Right lung (tissue), 10 donors: ENCODE results near the gene SF3B1. TPM values are rescaled to one million over a fixed set of nuclear protein-coding genes. Genes with fewer than 3 reads are reported as not detected.
"Not testable (repeated sequence)": the region's sequence is repeated elsewhere in the genome, so short reads cannot be mapped to it uniquely, and the experiment has no call there.

ENCODE experiments used
- DNase-seq, 2 donors: peaks; one replicate each; pipeline ENCODE4 v3.0.0-alpha.2; 2013
- long read RNA-seq, 8 donors: transcript quantifications; one replicate each; lab custom pipeline, GENCODE V29; 2026
- polyA plus RNA-seq, 5 donors: library from polyadenylated mRNA; unstranded; fragments of 120-200 nt; gene quantifications; one replicate each; pipeline versions ENCODE4 v1.2.1 to v1.2.3, GENCODE V29; 2013; ENCODE audit warnings: inconsistent platforms in 1 of 5, low replicate concordance in 1 of 5; ENCODE audit not compliant: insufficient read length in 5 of 5, insufficient read depth in 1 of 5

The SF3B1 gene, protein sequence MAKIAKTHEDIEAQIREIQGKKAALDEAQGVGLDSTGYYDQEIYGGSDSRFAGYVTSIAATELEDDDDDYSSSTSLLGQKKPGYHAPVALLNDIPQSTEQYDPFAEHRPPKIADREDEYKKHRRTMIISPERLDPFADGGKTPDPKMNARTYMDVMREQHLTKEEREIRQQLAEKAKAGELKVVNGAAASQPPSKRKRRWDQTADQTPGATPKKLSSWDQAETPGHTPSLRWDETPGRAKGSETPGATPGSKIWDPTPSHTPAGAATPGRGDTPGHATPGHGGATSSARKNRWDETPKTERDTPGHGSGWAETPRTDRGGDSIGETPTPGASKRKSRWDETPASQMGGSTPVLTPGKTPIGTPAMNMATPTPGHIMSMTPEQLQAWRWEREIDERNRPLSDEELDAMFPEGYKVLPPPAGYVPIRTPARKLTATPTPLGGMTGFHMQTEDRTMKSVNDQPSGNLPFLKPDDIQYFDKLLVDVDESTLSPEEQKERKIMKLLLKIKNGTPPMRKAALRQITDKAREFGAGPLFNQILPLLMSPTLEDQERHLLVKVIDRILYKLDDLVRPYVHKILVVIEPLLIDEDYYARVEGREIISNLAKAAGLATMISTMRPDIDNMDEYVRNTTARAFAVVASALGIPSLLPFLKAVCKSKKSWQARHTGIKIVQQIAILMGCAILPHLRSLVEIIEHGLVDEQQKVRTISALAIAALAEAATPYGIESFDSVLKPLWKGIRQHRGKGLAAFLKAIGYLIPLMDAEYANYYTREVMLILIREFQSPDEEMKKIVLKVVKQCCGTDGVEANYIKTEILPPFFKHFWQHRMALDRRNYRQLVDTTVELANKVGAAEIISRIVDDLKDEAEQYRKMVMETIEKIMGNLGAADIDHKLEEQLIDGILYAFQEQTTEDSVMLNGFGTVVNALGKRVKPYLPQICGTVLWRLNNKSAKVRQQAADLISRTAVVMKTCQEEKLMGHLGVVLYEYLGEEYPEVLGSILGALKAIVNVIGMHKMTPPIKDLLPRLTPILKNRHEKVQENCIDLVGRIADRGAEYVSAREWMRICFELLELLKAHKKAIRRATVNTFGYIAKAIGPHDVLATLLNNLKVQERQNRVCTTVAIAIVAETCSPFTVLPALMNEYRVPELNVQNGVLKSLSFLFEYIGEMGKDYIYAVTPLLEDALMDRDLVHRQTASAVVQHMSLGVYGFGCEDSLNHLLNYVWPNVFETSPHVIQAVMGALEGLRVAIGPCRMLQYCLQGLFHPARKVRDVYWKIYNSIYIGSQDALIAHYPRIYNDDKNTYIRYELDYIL
- 100 to 1,000 TPM; 383 to 680 (median 633) TPM for polyA plus RNA-seq
- long read RNA-seq, donor 1, full-length matches to known transcripts = 53 of 202 reads
- long read RNA-seq, donor 1, partial matches to known transcripts = 142 of 202 reads
- long read RNA-seq, donor 1, other reads (novel, unspliced or antisense) = 7 of 202 reads
- long read RNA-seq, donor 2, full-length matches to known transcripts = 32 of 91 reads
- long read RNA-seq, donor 2, partial matches to known transcripts = 52 of 91 reads
- long read RNA-seq, donor 2, other reads (novel, unspliced or antisense) = 7 of 91 reads
- long read RNA-seq, donor 3, full-length matches to known transcripts = 48 of 78 reads
- long read RNA-seq, donor 3, partial matches to known transcripts = 21 of 78 reads
- long read RNA-seq, donor 3, other reads (novel, unspliced or antisense) = 9 of 78 reads
- long read RNA-seq, donor 4, full-length matches to known transcripts = 31 of 114 reads
- long read RNA-seq, donor 4, partial matches to known transcripts = 83 of 114 reads
- long read RNA-seq, donor 4, other reads (novel, unspliced or antisense) = 0 of 114 reads
- long read RNA-seq, donor 5, full-length matches to known transcripts = 72 of 199 reads
- long read RNA-seq, donor 5, partial matches to known transcripts = 127 of 199 reads
- long read RNA-seq, donor 5, other reads (novel, unspliced or antisense) = 0 of 199 reads
- long read RNA-seq, donor 6, full-length matches to known transcripts = 53 of 152 reads
- long read RNA-seq, donor 6, partial matches to known transcripts = 93 of 152 reads
- long read RNA-seq, donor 6, other reads (novel, unspliced or antisense) = 6 of 152 reads
- long read RNA-seq, donor 7, full-length matches to known transcripts = 47 of 103 reads
- long read RNA-seq, donor 7, partial matches to known transcripts = 56 of 103 reads
- long read RNA-seq, donor 7, other reads (novel, unspliced or antisense) = 0 of 103 reads
- long read RNA-seq, donor 8, full-length matches to known transcripts = 12 of 28 reads
- long read RNA-seq, donor 8, partial matches to known transcripts = 16 of 28 reads
- long read RNA-seq, donor 8, other reads (novel, unspliced or antisense) = 0 of 28 reads

DNA sequence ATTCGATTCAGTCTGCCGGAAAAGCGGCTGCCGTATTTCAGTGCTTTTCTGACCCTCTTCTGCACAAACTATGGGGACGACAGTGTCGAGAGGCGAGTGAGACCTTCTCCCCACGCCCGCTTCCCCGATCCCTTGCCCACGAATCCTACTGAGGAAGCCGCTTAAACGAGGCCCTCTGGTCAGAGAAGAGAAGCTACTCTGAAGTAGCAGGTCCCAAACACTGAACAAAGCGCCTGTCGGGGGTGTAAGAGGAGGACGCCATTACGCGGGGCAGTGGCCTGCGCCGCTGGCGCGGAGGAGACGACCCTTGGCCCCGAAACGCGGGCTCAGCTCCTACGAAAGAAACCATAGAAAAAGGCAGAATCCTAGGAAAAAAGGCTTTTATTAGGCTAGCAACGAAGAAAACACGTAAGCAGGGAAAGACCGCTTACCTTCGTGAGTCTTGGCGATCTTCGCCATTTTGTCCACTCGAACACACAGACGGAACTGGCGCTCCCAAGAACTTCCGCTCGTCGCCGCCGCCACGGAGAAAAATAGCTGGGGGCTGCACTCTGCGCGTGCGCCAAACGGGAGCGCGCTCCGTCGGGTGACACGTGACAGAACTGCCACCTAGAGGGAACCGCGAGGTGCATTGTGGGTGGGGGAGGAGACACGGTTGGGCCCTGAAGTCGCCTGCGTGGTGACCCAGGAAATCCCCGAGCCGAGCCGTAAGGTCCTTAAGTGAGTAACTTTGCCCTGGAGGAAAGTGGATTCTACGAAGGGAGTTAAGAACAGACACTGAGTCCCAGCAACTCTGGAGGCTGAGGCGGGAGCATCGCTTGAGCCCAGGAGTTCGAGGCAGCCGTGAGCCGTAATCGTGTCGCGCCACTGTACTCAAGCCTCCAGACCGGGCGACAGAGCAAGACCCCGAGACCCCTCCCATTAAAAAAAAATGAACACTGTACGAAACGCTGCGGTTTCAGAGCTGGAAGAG lies at the start of gene SF3B1:
SF3B1 (minus strand) TSS at position 488 of the 973 bp plus-strand sequence; CDS start at position 459, 29 bp downstream.
- DNase-seq = peak; percentile 99

DNA sequence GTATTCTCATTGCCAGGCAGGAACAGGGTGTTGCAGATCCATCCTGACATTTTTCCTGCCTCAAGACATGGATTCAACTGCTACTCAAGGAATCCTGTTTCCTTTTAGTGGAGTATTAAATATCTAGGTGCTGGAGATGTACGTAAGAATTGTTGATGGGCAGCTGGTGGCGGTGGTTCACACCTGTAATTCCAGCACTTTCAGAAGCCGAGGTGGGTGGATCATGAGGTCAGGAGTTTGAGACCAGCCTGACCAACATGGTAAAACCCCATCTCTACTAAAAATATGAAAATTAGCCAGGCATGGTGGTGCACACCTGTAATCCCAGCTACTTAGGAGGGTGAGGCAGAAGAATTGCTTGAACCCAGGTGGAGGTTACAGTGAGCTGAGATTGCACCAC lies 49.4 kb upstream of the SF3B1 start:
- not testable (repeated sequence) for DNase-seq

- no peak for DNase-seq
These were observed 45.6 kb upstream of the SF3B1 start for GRCh38 chr2:197480165-197481036.

GRCh38 chr2:197477797-197478196 lies 43.0 kb upstream of the SF3B1 start:
- no peak for DNase-seq

DNA sequence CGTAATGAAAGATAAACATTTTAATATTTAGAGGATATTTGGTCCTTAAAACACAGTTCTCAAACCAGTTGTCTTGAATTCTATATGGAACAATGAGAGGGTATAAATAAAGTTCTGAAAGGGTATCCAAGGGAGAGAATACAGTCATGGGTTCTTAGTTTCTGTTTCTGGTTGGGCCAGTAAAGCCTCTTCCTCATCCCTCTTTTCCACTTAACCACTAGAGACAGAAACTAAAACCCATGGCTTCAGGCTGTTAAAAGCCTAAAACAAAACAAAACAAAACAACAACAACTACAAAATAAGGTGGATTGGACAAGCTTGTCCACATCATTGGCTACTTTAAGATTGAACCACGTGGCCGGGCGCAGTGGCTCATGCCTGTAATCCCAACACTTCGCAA lies 37.3 kb upstream of the SF3B1 start:
- no peak for DNase-seq

DNA sequence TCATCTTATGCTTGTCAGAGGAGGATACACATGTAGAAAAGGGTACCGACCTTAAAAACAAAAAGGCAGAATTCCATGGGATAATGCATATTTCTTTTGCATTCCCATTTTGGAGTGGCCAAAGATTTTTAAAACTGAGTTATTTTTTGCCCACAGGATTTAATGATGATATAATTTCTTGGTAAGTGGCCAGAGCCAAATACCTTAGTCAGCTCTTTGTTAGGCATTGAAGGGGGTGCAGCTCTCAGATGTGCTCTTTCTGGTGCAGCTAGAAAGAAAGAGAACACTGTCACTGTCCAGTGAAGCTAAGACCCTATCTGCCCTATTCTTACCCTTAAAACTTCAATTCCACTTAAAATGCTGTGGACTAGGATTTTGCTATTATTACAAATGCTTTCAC lies 29.3 kb upstream of the SF3B1 start:
- DNase-seq = peak in 1 of 2 donors; percentile 21

DNA sequence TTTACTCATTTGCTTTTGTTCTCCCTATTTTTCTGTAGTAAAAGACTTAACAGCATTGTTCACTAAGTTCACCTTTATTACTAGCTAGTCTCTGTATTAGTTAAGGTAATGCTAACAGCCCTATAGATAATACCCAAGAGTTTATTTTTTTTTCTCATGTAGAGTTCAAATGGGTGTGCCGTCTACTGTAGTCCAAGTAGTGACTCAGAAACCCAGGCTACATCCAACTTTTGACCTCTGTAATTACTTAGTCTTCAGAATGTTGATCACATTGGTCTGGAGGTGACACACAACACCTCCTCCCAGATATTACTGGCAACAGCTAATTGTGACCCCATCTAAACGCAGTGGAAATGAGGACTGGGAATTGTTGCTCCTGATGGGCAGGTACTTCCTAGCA lies 26.2 kb upstream of the SF3B1 start:
- DNase-seq = no peak

DNA sequence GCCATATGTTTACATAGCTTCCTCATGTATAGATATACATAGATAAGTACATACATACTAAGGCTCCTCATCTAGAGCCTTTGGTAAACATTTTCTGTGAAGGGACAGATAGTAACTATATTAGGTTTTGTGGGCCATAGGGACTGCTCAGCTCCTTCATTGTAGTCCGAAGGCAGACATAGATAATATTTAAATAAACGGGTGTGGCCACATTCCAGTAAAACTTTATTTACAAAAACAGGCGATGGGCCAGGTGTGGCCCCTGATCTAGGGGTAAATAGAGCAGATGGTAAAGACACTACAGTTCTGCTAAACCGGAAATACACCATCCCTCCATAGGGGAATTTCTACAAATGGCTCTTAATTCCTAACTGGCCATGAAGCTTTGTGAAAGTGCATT lies 25.8 kb upstream of the SF3B1 start:
- no peak for DNase-seq

DNA sequence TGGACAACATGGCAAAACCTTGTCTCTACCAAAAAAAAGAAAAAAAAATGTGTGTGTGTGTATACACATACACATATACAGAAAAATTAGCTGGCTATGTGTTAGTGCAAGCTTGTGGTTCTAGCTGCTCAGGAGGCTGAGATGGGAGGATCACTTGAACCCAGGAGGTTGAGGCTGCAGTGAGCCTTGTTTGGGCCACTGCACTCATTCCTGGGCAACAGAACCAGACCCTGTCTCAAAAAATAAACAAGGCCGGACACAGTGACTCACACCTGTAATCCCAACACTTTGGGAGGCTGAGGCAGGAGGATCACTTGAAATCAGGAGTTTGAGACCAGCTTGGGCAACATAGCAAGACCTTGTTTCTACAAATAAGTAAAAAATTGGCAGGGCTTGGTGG lies 20.6 kb upstream of the SF3B1 start:
- DNase-seq = no peak

GRCh38 chr2:197454923-197455322 lies 20.1 kb upstream of the SF3B1 start:
- no peak for DNase-seq

DNA sequence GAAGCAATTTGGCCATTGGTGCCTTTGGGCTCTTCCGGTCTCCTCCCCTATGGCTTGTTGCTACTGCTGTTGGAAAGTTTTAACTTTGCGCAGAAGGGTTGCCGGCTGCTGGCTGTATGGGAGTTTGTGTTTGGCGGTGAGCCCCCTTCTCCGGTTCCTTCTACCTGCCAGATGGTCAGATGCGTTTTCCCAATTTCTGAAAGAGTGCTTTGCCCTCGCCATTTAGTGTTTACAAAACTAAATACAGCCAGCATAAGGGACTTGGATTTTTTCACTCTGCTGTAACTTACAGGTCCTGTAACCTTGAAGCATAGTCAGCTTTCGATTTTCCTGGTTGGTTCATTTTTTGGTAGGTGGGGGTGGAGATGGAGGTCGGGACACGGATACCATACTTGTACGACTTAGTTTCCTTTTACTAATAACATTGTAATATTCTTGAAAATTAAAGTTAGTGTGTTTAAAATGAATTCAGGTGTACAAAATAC lies 19.1 kb upstream of the SF3B1 start:
- no peak for DNase-seq

DNA sequence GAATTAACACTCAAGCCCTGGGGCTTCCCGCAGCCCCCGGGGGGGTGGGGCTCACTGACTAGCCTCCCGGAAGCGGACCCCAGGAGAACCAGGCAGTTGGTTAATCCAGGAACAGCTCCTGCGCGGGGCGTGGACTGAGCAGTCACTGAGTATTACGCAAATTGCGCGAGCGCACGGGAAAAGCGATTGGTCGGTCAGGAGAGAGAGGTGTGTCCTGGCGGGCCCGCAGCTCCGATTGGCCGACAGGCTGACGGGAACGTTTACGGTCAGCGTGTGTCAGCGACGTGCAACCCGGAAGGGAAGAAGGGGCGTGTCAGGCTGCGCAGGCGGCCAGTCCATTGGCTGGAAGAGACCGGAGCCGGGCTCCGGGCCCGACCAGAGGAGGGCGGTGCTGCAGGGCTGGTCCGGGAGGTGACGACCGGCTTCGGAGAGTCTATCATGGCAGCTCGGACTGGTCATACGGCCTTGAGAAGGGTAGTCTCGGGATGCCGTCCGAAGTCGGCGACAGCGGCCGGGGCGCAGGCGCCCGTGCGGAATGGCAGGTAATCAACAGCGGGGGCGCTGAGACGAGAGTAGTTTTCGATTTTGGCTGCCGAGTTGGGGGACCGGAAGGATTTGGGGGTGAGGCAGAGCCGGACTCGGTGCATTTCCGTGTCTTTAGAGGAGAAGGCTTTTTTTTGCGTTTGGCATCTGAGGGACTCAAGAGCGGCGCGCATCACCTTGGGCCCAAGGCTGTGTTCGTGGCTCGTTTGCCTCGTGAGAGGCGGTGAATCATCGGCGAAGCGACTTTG lies 18.5 kb upstream of the SF3B1 start, which contains the start of gene COQ10B:
COQ10B (plus strand) TSS at position 430 of the 791 bp plus-strand sequence; CDS start at position 439, 9 bp downstream.
- DNase-seq = peak; percentile 99 to 100

GRCh38 chr2:197452754-197453122 lies 17.9 kb upstream of the SF3B1 start:
- DNase-seq = no peak

- not testable (repeated sequence) for DNase-seq
These were observed 16.1 kb upstream of the SF3B1 start for GRCh38 chr2:197450935-197451358.

GRCh38 chr2:197450465-197450864 lies 15.6 kb upstream of the SF3B1 start:
- DNase-seq = peak; percentile 29 to 50

- no peak for DNase-seq
These were observed 12.0 kb upstream of the SF3B1 start for GRCh38 chr2:197446844-197447243.
